Right ventricle myocardium superior (tissue), 1 donor: Measurements from ENCODE around the gene TTLL1. TPM values are rescaled to one million over a fixed set of nuclear protein-coding genes. Genes with fewer than 3 reads are reported as not detected.

Source experiments
- ATAC-seq: fragments of 200-7000 bp; cut with Tn5 transposase; one replicate; pipeline ENCODE4 v1.9.1; 2020; ENCODE audit warnings: mild to moderate bottlenecking; ENCODE audit not compliant: poor library complexity
- DNase-seq: peaks from one replicate; pipeline ENCODE4 v3.0.0-alpha.2; 2020
- intact Hi-C: fragments of 100-400 bp; cut with DNase I; formaldehyde crosslinking; loops from one replicate; pipeline ENCODE4 v1.11.2; 2022
- long read RNA-seq: library from polyadenylated mRNA; unstranded; transcript quantifications from one replicate; pipeline ENCODE4 v2.0.0, GENCODE V29; 2021
- total RNA-seq: library from RNA; stranded (reverse); fragmentation: NEBNext Ultra II Directional; extraction: Animal tissue kit (Norgen Biotek cat#: 25700); gene quantifications from one replicate; pipeline ENCODE4 v1.2.1, GENCODE V29; 2021
- donor health status: DM: no; HTN: yes; CAD: no; lungs with severe emphysema.

The TTLL1 gene
- 7.8 TPM for total RNA-seq
- long read RNA-seq, transcript TTLL1-201 (11 exons, 1,645 nt), result major isoform, 16 of 22 reads
- long read RNA-seq, partial matches to known transcripts, result 2 of 22 reads
- long read RNA-seq, other reads (novel, unspliced or antisense), result 4 of 22 reads

- ATAC-seq (peak; percentile 95), DNase-seq (peak; percentile 95)
- intact Hi-C loops, result no loop called here
These were observed at the start of gene TTLL1 for GRCh38 chr22:43088984-43089717. TSS of gene TTLL1 (minus strand) at chr22:43089391. CDS start at chr22:43075586, 13,805 bp downstream.

GRCh38 chr22:43136801-43137200 lies 47.6 kb upstream of the TTLL1 start:
- intact Hi-C loops, result no loop called here
- ATAC-seq (peak; percentile 53), DNase-seq (no peak)

- ATAC-seq, result peak; percentile 63
- intact Hi-C loops, result no loop called here
- peak; percentile 72 for DNase-seq
These were observed 47.1 kb upstream of the TTLL1 start for GRCh38 chr22:43136255-43136654.

GRCh38 chr22:43135565-43135964 lies 46.4 kb upstream of the TTLL1 start:
- ATAC-seq (no peak), DNase-seq (no peak)
- intact Hi-C loops, result no loop called here

- DNase-seq (no peak), ATAC-seq (no peak)
- intact Hi-C loops, result no loop called here
These were observed 45.4 kb upstream of the TTLL1 start for GRCh38 chr22:43134553-43134952.

- intact Hi-C loops, result no loop called here
- no peak for ATAC-seq
- DNase-seq, result no peak
These were observed 44.2 kb upstream of the TTLL1 start for GRCh38 chr22:43133401-43133800.

GRCh38 chr22:43131773-43132501 lies 42.7 kb upstream of the TTLL1 start:
- intact Hi-C loops, result no loop called here
- peak; percentile 68 for DNase-seq
- ATAC-seq, result peak; percentile 61

GRCh38 chr22:43129426-43130425 lies 40.5 kb upstream of the TTLL1 start:
- intact Hi-C loops, result no loop called here
- DNase-seq, result no peak
- ATAC-seq, result no peak

GRCh38 chr22:43128928-43129424 lies 39.8 kb upstream of the TTLL1 start:
- ATAC-seq, result no peak
- intact Hi-C loops, result no loop called here

GRCh38 chr22:43128116-43128515 lies 38.9 kb upstream of the TTLL1 start:
- ATAC-seq (no peak), DNase-seq (no peak)
- intact Hi-C loops, result no loop called here

More at GRCh38 chr22:43128928-43129424, 39.8 kb upstream of the TTLL1 start:
- no peak for DNase-seq

GRCh38 chr22:43127166-43127908 lies 38.1 kb upstream of the TTLL1 start:
- intact Hi-C loops, result no loop called here
- ATAC-seq, result no peak
- DNase-seq, result no peak

GRCh38 chr22:43126501-43127165 lies 37.4 kb upstream of the TTLL1 start:
- no peak for DNase-seq
- peak; percentile 15 for ATAC-seq
- intact Hi-C loops, result no loop called here

GRCh38 chr22:43118953-43119458 lies 29.8 kb upstream of the TTLL1 start:
- ATAC-seq (no peak), DNase-seq (no peak)
- intact Hi-C loops, result no loop called here

- intact Hi-C loops, result no loop called here
- no peak for DNase-seq
- ATAC-seq, result no peak
These were observed 29.0 kb upstream of the TTLL1 start for GRCh38 chr22:43118024-43118849.

GRCh38 chr22:43116932-43117331 lies 27.7 kb upstream of the TTLL1 start:
- intact Hi-C loops, result no loop called here
- no peak for DNase-seq
- no peak for ATAC-seq

GRCh38 chr22:43114958-43115357 lies 25.8 kb upstream of the TTLL1 start:
- ATAC-seq (no peak), DNase-seq (no peak)
- intact Hi-C loops, result no loop called here
